Activated CD8-positive, alpha-beta T cell treated with anti-CD3 and anti-CD28 coated beads for 36 hours (primary cell): ENCODE measurements around the gene CCND1. TPM values are rescaled to one million over a fixed set of nuclear protein-coding genes. Genes with fewer than 3 reads are reported as not detected.

Experiments
- ATAC-seq: fragments of 200-7000 bp; cut with Tn5 transposase; one replicate; pipeline ENCODE4 v1.10.0; 2021; ENCODE audit warnings: mild to moderate bottlenecking, moderate library complexity
- CTCF ChIA-PET: fragments of 350-600 bp; sonication (Branson Sonifier 250); formaldehyde crosslinking; loops from one replicate; lab custom pipeline; 2021; ENCODE audit warnings: antibody characterized with exemption; lab: Charles Lee
- POLR2A ChIA-PET: fragments of 350-600 bp; sonication (Branson Sonifier 250); formaldehyde crosslinking; loops from one replicate; lab custom pipeline; 2021; ENCODE audit warnings: antibody characterized with exemption; lab: Charles Lee
- DNase-seq: peaks from one replicate; pipeline ENCODE4 v3.0.0-alpha.2; 2020
- H3K27ac Mint-ChIP-seq: one replicate; pipeline ENCODE4 v1.8.0; 2021; ENCODE audit warnings: mild to moderate bottlenecking, mixed read lengths
- H3K27me3 Mint-ChIP-seq: one replicate; pipeline ENCODE4 v1.8.0; 2021; ENCODE audit warnings: mixed read lengths
- H3K36me3 Mint-ChIP-seq: one replicate; pipeline ENCODE4 v1.8.0; 2021; ENCODE audit warnings: low read depth, mixed read lengths
- H3K4me1 Mint-ChIP-seq: one replicate; pipeline ENCODE4 v1.8.0; 2021; ENCODE audit warnings: low read depth, mixed read lengths
- H3K4me3 Mint-ChIP-seq: one replicate; pipeline ENCODE4 v1.8.0; 2021; ENCODE audit warnings: mild to moderate bottlenecking, moderate library complexity, mixed read lengths
- H3K9me3 Mint-ChIP-seq: one replicate; pipeline ENCODE4 v1.8.0; 2021; ENCODE audit warnings: mixed read lengths
- intact Hi-C: fragments of 100-400 bp; cut with micrococcal nuclease; formaldehyde crosslinking; loops from one replicate; pipeline ENCODE4 v1.10.0; 2022
- total RNA-seq, 2 experiments: library from RNA; stranded (reverse); gene quantifications; one replicate each; pipeline ENCODE4 v1.2.3, GENCODE V29; 2021
- TF ChIP-seq, protein P1 (sequence below): fragments of 200-600 bp; IDR thresholded peaks from one replicate; pipeline ENCODE4 v1.8.0; 2022; ENCODE audit warnings: antibody characterized with exemption, mild to moderate bottlenecking

The CCND1 gene
- total RNA-seq, 2 experiments from 2014 or later, result 2.8 to 3.3 TPM

DNA sequence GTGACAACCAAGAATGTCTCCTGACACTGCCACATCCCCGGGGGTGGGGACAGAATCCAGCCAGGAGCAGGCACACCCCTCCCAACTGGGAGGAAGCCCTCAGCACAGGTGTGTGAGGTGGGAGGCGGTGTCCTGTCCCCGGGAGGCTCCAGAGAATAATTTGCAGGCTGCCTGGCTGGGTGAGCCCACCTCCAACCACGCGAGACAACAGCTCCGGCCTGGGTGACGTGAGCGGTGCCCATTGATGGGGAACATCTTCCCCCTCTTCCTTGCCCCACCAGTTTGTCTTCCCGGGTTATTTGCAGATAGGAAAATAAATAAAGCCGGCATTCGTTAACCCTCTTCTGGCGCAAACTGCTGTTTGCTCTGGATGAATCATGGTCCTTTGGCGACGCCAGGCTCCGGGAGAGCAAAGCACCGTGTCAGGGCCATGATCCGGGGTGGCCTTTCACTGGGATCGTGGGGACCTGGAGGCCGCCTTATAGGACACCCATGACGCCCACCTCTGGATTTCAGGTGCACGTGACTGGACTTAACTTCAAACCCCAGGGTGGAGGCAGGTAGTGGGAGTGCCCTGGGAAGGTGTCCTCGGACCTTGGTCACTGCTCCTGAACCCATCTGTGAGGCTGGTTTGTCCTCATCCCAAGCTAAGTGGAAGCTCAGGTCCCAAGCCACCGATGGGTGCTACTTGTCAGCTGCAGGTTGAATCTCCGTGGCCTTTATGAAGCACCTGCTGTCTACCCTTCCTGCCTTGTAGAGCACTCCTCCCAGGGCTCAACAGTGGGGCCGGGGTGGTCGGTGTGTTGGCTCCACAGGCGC is 13.9 kb downstream of the CCND1 start:
- intact Hi-C loops, result no loop called here
- POLR2A ChIA-PET, result no interaction called here

DNA sequence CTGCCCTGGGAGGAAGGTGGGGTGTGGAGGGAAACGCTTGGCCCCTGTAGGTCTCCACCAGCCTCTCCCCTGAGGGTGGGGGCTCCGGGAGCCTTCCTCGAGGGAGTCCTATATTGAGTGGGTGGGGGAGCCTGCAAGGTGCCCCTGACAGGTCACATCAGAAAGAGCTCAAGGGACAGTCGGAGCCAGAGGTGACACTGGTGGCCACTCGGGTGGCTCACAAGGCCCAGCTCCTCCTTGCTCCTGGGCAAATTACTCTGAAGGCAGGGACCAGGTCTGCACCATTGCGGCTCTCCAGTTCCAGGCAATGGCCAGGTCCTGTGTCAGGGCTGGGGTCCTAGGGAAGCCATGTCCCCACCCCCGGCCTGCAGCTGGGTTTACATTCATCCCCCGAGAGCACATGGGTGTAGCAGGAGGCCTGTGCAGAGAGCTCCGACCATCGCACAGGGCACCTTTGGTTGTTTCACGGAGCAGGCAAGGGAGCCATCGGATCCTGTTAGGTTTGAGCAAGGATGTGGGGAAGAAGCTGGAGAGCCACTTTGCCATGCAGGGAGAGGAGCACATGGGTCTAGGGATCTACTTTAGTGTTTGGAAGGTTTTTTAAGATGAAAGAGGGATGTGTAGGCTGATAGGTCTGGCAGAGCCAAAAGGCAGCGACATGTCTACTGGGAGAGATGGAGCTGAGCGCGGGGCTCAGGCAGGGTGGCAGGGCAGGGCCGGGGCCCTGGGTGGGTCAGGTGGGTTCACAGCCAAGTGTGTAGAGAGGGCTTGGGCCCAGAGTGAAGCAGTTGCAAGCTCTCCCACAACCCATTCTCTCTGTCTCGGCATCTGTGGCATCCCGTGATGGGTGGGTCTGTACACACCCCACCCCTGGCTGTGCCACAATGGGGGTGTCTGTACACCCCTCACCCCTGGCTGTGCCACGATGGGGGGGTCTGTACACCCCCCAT is 14.8 kb downstream of the CCND1 start:
- Mint-ChIP-seq H3K27me3 (no peaks in the 10 kb centered on the region), H3K27ac (no peak overlapping the region)

More for the DNA sequence above, 13.9 kb downstream of the CCND1 start:
- no peak overlapping the region for H3K27ac Mint-ChIP-seq
- H3K36me3 Mint-ChIP-seq, result no peaks in the 10 kb centered on the region
- H3K4me1 Mint-ChIP-seq, result no peaks in the 10 kb centered on the region
- TF ChIP-seq, protein P1, sequence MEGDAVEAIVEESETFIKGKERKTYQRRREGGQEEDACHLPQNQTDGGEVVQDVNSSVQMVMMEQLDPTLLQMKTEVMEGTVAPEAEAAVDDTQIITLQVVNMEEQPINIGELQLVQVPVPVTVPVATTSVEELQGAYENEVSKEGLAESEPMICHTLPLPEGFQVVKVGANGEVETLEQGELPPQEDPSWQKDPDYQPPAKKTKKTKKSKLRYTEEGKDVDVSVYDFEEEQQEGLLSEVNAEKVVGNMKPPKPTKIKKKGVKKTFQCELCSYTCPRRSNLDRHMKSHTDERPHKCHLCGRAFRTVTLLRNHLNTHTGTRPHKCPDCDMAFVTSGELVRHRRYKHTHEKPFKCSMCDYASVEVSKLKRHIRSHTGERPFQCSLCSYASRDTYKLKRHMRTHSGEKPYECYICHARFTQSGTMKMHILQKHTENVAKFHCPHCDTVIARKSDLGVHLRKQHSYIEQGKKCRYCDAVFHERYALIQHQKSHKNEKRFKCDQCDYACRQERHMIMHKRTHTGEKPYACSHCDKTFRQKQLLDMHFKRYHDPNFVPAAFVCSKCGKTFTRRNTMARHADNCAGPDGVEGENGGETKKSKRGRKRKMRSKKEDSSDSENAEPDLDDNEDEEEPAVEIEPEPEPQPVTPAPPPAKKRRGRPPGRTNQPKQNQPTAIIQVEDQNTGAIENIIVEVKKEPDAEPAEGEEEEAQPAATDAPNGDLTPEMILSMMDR, result no peak
- DNase-seq (no peak), ATAC-seq (no peak)
- CTCF ChIA-PET, result no interaction called here
- H3K9me3 Mint-ChIP-seq, result no peaks in the 10 kb centered on the region
- H3K27me3 Mint-ChIP-seq, result no peaks in the 10 kb centered on the region
- no peak overlapping the region for H3K4me3 Mint-ChIP-seq

DNA sequence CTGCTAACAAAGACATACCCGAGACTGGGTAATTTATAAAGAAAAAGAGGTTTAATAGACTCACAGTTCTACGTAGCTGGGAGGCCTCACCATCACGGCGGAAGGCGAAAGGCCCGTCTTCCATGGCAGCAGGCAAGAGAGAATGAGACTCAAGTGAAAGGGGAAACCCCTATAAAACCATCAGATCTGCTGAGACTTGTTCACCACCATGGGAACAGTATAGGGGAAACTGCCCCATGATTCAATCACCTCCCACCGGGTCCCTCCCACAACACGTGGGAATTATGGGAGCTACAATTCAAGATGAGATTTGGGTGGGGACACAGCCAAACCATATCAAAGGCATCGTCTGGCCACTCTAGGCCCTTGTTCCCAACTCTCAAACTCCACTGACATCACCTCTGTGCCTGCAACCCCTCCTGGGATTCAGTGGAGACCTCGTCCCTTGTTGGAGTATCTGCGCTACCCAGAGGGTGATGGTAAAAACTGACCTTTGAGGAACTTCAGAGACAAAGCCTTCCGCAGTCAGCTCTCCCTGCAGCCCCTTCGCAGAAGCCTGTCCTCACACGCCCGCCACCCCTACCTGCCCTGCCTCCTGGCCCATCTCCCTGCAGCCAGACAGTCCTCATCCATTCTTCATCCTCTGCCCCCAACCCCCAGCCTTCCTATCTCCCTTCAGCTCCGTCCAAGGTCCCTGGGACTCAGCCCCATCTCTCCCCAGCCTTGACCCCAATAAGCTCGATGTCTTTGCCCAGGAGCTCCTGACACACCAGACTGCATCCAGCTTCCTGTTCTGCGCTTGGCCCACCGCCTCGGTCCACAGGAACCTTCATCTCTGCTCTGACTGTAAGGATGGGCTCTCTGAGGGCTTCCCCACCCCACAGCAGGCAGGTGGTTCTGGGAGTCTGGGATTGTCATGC is 15.8 kb downstream of the CCND1 start:
- no peaks in the 10 kb centered on the region for H3K36me3 Mint-ChIP-seq
- DNase-seq, result no peak
- intact Hi-C loops, result no loop called here
- no peaks in the 10 kb centered on the region for H3K4me1 Mint-ChIP-seq
- ChIA-PET POLR2A (no interaction called here), CTCF (no interaction called here)
- TF ChIP-seq, protein P1, result no peak
- no peak overlapping the region for H3K27ac Mint-ChIP-seq
- no peak overlapping the region for H3K4me3 Mint-ChIP-seq
- H3K27me3 Mint-ChIP-seq, result no peaks in the 10 kb centered on the region
- H3K9me3 Mint-ChIP-seq, result no peaks in the 10 kb centered on the region
- ATAC-seq, result no peak

More for the DNA sequence above, 14.8 kb downstream of the CCND1 start:
- no peaks in the 10 kb centered on the region for H3K9me3 Mint-ChIP-seq
- DNase-seq (no peak), ATAC-seq (no peak)
- H3K4me3 Mint-ChIP-seq, result no peak overlapping the region
- POLR2A ChIA-PET, result no interaction called here
- H3K4me1 Mint-ChIP-seq, result no peaks in the 10 kb centered on the region
- intact Hi-C loops, result no loop called here
- TF ChIP-seq, protein P1, result no peak
- CTCF ChIA-PET, result interaction anchor here (0.6 kb wide), 1 partner anchor 14 kb away, joined by 3 read pairs; no protein-coding TSS in a partner anchor
- no peaks in the 10 kb centered on the region for H3K36me3 Mint-ChIP-seq

DNA sequence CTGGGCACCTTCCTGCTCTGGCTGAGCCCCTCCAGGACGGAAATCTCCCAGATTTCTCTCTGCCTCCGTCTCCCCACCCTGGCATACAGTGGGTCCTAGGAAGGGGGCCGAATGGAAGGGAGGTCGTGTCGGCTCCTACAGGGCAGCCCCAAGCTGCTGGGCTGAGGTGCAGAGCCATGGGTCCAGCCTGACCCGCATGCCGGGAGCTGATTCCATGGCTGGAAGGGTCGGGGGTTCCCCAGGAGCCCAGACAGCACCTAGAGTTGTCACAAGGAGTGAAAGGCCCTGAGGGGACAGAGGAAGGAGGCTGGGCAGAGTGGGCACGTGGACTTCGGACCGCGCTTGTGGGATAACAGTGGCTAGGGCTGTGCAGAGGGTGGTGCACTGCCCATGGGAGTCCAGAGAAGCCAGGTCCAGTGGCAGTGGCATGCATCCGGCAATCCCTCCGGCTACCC is 16.5 kb downstream of the CCND1 start:
- POLR2A ChIA-PET, result no interaction called here
- no peaks in the 10 kb centered on the region for H3K4me1 Mint-ChIP-seq
- H3K9me3 Mint-ChIP-seq, result no peaks in the 10 kb centered on the region
- no peaks in the 10 kb centered on the region for H3K27me3 Mint-ChIP-seq
- H3K4me3 Mint-ChIP-seq, result no peak overlapping the region
- H3K27ac Mint-ChIP-seq, result no peak overlapping the region
- CTCF ChIA-PET, result interaction anchor here (3.1 kb wide), 1 partner anchor 13 kb away, joined by 14 read pairs; no protein-coding TSS in a partner anchor
- no peaks in the 10 kb centered on the region for H3K36me3 Mint-ChIP-seq
- TF ChIP-seq, protein P1, result no peak
- ATAC-seq, result no peak
- no peak for DNase-seq
- intact Hi-C loops, result no loop called here
